ENCODE results near the gene ENKUR. TPM values are rescaled to one million over a fixed set of nuclear protein-coding genes. Genes with fewer than 3 reads are reported as not detected.
"Not testable (repeated sequence)": the region's sequence is repeated elsewhere in the genome, so short reads cannot be mapped to it uniquely, and the experiment has no call there.

The ENKUR gene
- total RNA-seq, 2 donors from 2014 or later = not detected

DNA sequence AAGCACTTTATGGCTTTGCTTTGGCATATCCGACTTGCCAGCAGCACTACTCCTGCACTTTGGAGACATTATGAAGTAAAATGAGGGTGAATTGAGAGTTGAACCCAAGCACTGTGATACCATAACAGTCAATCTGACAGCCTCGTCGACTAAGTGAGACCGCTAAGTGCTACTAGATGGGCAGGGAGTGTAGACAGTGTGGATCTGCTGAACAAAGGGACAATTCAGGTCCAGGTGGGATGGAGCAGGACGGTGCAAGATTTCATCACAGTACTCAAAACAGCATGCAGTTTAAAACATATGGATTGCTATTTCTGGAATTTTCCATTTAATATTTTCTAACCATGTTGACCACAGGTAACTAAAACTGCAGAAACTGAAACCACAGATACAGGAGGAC is 42.8 kb downstream of the ENKUR start:
- DNase-seq (no peak), ATAC-seq (no peak)
- Histone ChIP-seq H3K4me1 (peaks cover 6% of the 10 kb centered on the region), H3K36me3 (replicated peaks in 1 of 2; ENCODE audit: insufficient read depth in 1 of 2, low read depth in 2 of 2) (no peaks in the 10 kb centered on the region), H3K27me3 (no peaks in the 10 kb centered on the region), H3K27ac (no peak overlapping the region), H3K4me3 (no peak overlapping the region), H3K9me3 (no peaks in the 10 kb centered on the region)
- TF ChIP-seq, protein P1, sequence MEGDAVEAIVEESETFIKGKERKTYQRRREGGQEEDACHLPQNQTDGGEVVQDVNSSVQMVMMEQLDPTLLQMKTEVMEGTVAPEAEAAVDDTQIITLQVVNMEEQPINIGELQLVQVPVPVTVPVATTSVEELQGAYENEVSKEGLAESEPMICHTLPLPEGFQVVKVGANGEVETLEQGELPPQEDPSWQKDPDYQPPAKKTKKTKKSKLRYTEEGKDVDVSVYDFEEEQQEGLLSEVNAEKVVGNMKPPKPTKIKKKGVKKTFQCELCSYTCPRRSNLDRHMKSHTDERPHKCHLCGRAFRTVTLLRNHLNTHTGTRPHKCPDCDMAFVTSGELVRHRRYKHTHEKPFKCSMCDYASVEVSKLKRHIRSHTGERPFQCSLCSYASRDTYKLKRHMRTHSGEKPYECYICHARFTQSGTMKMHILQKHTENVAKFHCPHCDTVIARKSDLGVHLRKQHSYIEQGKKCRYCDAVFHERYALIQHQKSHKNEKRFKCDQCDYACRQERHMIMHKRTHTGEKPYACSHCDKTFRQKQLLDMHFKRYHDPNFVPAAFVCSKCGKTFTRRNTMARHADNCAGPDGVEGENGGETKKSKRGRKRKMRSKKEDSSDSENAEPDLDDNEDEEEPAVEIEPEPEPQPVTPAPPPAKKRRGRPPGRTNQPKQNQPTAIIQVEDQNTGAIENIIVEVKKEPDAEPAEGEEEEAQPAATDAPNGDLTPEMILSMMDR (IDR thresholded peaks at IDR 0.05) = no peak
- no peak for TF ChIP-seq POLR2A (IDR thresholded peaks at IDR 0.05)
- intact Hi-C loops (cut with DNase I) = no loop called here
- WGBS, 2 donors = 67 to 75% methylated on average over 5 of the region's 5 CpGs

DNA sequence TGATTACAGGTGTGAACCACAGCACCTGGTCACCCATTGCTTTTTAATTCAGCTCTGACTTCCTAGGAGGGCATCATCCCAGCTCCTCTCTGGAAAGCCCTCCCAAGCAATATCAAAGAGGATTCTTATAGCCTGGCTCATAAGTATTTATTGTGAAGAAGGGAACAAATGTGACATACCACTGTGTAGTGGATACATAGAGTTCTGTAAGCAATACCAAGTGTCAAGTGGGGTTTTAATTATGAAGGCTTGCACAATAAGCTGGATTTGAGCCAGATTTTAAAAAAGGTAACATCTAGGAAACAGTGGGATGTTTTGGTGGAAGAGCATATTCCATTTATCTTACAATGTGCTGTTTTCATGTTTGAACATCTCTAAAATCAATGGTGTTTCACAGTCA is 44.6 kb downstream of the ENKUR start:
- Histone ChIP-seq H3K4me1 (peaks cover 6% of the 10 kb centered on the region), H3K27me3 (no peaks in the 10 kb centered on the region), H3K9me3 (no peaks in the 10 kb centered on the region), H3K4me3 (no peak overlapping the region), H3K27ac (no peak overlapping the region), H3K36me3 (replicated peaks in 1 of 2; ENCODE audit: insufficient read depth in 1 of 2, low read depth in 2 of 2) (no peaks in the 10 kb centered on the region)
- no peak for ATAC-seq
- intact Hi-C loops (cut with DNase I) = no loop called here
- no peak for DNase-seq
- TF ChIP-seq, protein P1 (IDR thresholded peaks at IDR 0.05) = no peak
- no peak for TF ChIP-seq POLR2A (IDR thresholded peaks at IDR 0.05)

DNA sequence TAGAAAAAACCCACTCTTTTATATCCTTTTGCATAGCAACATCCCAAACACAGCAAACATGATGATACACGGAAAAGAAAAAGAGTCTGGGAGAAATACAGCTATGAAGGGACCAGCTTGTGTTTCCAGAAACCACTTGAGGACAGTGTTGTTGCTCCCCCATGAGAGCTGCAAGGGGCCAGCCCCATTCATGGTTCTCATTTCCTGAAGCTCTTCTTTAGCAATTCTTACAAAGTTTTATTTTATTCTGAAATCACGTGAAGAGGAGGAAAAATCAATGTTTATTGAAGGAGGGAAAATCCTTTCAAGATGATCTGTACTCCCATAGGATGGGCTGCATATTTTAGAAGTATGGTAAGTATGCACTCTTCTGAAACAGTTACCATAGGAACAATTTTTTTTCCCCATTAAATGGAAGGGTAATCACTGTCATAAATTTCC is 46.1 kb downstream of the ENKUR start:
- Histone ChIP-seq H3K36me3 (replicated peaks in 1 of 2; ENCODE audit: insufficient read depth in 1 of 2, low read depth in 2 of 2) (no peaks in the 10 kb centered on the region), H3K27ac (no peak overlapping the region), H3K4me1 (peaks cover 2% of the 10 kb centered on the region), H3K4me3 (no peak overlapping the region), H3K9me3 (no peaks in the 10 kb centered on the region), H3K27me3 (no peaks in the 10 kb centered on the region)
- 50 to 65% methylated on average over 2 of the region's 2 CpGs for WGBS, 2 donors
- intact Hi-C loops (cut with DNase I) = no loop called here
- no peak for TF ChIP-seq POLR2A (IDR thresholded peaks at IDR 0.05)
- TF ChIP-seq, protein P1 (IDR thresholded peaks at IDR 0.05) = no peak
- DNase-seq (no peak), ATAC-seq (no peak)

DNA sequence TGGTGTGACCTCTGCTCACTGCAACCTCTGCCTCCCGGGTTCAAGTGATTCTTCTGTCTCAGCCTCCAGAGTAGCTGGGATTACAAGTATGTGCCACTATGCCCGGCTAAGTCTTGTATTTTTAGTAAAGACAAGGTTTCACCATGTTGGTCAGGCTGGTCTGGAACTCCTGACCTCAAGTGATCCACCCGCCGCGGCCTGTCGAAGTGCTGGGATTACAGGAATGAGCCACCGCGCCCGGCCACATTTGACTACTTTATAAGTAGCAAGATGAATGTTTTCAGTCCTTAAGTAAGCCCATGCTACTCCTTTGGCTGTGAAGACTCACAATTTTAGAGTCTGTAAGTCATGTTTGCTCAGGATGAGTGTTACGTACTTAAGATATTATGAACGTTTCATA is 47.0 kb downstream of the ENKUR start:
- H3K27ac ChIP-seq; intact Hi-C loops (cut with DNase I); H3K27me3 ChIP-seq; H3K9me3 ChIP-seq; DNase-seq; H3K4me1 ChIP-seq; H3K36me3 ChIP-seq (replicated peaks in 1 of 2; ENCODE audit: insufficient read depth in 1 of 2, low read depth in 2 of 2); H3K4me3 ChIP-seq; ATAC-seq: not testable (repeated sequence)
- WGBS, 2 donors = 85 to 88% methylated on average over 11 of the region's 11 CpGs

DNA sequence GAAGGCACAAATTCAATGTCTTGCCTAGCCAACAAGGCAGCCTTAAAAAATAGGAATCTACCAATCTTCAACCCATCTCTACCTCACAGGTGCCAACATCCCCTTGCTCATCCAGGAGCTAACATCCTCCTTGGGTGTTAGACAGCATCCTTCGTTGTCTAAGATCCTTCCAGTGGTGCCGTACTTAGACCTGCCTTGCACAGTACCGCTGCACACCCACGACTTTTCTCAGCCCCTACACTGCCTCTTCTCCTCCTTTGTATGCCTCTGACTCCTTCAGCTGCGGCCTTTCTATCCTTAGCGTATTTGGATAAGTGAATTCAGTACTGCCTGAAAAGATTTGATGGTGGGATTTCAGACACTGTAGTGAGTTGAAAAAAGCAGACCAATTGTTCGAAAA is 47.6 kb downstream of the ENKUR start:
- Histone ChIP-seq H3K4me3 (no peak overlapping the region), H3K27me3 (no peaks in the 10 kb centered on the region), H3K36me3 (replicated peaks in 1 of 2; ENCODE audit: insufficient read depth in 1 of 2, low read depth in 2 of 2) (no peaks in the 10 kb centered on the region), H3K9me3 (no peaks in the 10 kb centered on the region), H3K27ac (no peak overlapping the region), H3K4me1 (peaks cover 4% of the 10 kb centered on the region)
- ATAC-seq (no peak), DNase-seq (no peak)
- WGBS, 2 donors = 83 to 87% methylated on average over 7 of the region's 7 CpGs
- intact Hi-C loops (cut with DNase I) = no loop called here
- TF ChIP-seq POLR2A (IDR thresholded peaks at IDR 0.05) = no peak
- TF ChIP-seq, protein P1 (IDR thresholded peaks at IDR 0.05) = no peak
